Keratinocyte (primary cell): ENCODE measurements around the gene COL16A1.

Source experiments
- EZH2 ChIP-seq: IDR thresholded peaks from one replicate; pipeline ENCODE4 v1.6.1; 2012; ENCODE audit warnings: inconsistent platforms, mild to moderate bottlenecking, low read length, moderate library complexity
- TF ChIP-seq, protein P1 (sequence below), 3 experiments: IDR thresholded peaks in 1 of 3; conservative IDR thresholded peaks in 1 of 3; optimal IDR thresholded peaks in 1 of 3; 2 replicates in 2 of 3; 3 replicates in 1 of 3; pipeline versions ENCODE3 to v1.5.1; 2011; ENCODE audit warnings: low read length in 3 of 3, mild to moderate bottlenecking in 3 of 3, moderate library complexity in 2 of 3, control low read depth in 1 of 3, inconsistent platforms in 1 of 3; ENCODE audit not compliant: insufficient read depth in 2 of 3; ENCODE audit errors: extremely low read depth in 1 of 3

GRCh38 chr1:31673433-31673832 is 30.4 kb downstream of the COL16A1 start:
- TF ChIP-seq, protein P1, sequence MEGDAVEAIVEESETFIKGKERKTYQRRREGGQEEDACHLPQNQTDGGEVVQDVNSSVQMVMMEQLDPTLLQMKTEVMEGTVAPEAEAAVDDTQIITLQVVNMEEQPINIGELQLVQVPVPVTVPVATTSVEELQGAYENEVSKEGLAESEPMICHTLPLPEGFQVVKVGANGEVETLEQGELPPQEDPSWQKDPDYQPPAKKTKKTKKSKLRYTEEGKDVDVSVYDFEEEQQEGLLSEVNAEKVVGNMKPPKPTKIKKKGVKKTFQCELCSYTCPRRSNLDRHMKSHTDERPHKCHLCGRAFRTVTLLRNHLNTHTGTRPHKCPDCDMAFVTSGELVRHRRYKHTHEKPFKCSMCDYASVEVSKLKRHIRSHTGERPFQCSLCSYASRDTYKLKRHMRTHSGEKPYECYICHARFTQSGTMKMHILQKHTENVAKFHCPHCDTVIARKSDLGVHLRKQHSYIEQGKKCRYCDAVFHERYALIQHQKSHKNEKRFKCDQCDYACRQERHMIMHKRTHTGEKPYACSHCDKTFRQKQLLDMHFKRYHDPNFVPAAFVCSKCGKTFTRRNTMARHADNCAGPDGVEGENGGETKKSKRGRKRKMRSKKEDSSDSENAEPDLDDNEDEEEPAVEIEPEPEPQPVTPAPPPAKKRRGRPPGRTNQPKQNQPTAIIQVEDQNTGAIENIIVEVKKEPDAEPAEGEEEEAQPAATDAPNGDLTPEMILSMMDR (optimal IDR thresholded peaks at IDR 0.05 in 1 of 3, IDR thresholded peaks at IDR 0.05 in 1 of 3, conservative IDR thresholded peaks at IDR 0.05 in 1 of 3; ENCODE audit: extremely low read depth in 1 of 3, insufficient read depth in 2 of 3, low read length in 3 of 3) = no peak
- no peak for TF ChIP-seq EZH2
